Body of pancreas (tissue), 4 donors: ENCODE data around the gene OR7G1. TPM values are rescaled to one million over a fixed set of nuclear protein-coding genes. Genes with fewer than 3 reads are reported as not detected.

Experiments used
- ATAC-seq: fragments of 150-250 bp; one replicate; pipeline ENCODE4 v1.9.1; 2016
- DNase-seq, 4 donors: peaks; one replicate each; pipeline ENCODE4 v3.0.0-alpha.2; 2019
- H3K27ac ChIP-seq, 4 donors: fragments of 200-600 bp; sonication (generic); 1 replicate in 3 of 4; 2 replicates in 1 of 4; pipeline versions ENCODE4 v1.5.1 to v1.6.1; 2016 to 2019; ENCODE audit warnings: mild to moderate bottlenecking in 1 of 4, mixed read lengths in 1 of 4, moderate library complexity in 1 of 4
- H3K27me3 ChIP-seq, 2 donors: fragments of 200-600 bp; sonication (generic); one replicate each; pipeline ENCODE4 v1.6.0; 2016; ENCODE audit warnings: mild to moderate bottlenecking in 1 of 2
- H3K36me3 ChIP-seq, 2 donors: fragments of 200-600 bp; sonication (generic); replicated peaks in 1 of 2; 2 replicates each; pipeline ENCODE4 v1.5.1; 2016; ENCODE audit warnings: low read depth in 2 of 2; ENCODE audit not compliant: insufficient read depth in 1 of 2
- H3K4me1 ChIP-seq: fragments of 200-600 bp; sonication (generic); one replicate; pipeline ENCODE4 v1.6.0; 2016
- H3K4me3 ChIP-seq, 2 donors: fragments of 200-600 bp; sonication (generic); 1 replicate in 1 of 2; 2 replicates in 1 of 2; pipeline ENCODE4 v1.5.1; 2016 to 2019
- H3K9me3 ChIP-seq, 3 donors: fragments of 200-600 bp; sonication (generic); 1 replicate in 2 of 3; 2 replicates in 1 of 3; pipeline ENCODE4 v1.5.1; 2016
- CTCF ChIP-seq, 7 experiments: fragments of 450-650 bp in 4 of 7; fragments of 200-600 bp in 3 of 7; sonication (generic) in 3 of 7; IDR thresholded peaks; one replicate each; pipeline ENCODE4 v1.5.1; 2016 to 2019; ENCODE audit warnings: antibody characterized with exemption in 7 of 7
- POLR2A ChIP-seq, 3 donors: fragments of 450-650 bp; IDR thresholded peaks; one replicate each; pipeline ENCODE4 v1.6.1; 2016; ENCODE audit warnings: antibody characterized with exemption in 3 of 3, mild to moderate bottlenecking in 2 of 3
- WGBS, 2 donors: methylation state at CpG; one replicate each; pipeline ENCODE4 v1.1.5; 2017; 5-methylcytosine and 5-hydroxymethylcytosine counted together
- intact Hi-C: fragments of 100-400 bp; cut with DNase I; formaldehyde crosslinking; loops from one replicate; pipeline ENCODE4 v1.15.1; 2023
- total RNA-seq, 2 donors: library from RNA; depleted of rRNA; stranded (reverse); fragments of >200 nt; gene quantifications; one replicate each; pipeline ENCODE4 v1.1.0, GENCODE V29; 2016

OR7G1 gene
- total RNA-seq, 2 donors from 2014 or later = not detected

DNA sequence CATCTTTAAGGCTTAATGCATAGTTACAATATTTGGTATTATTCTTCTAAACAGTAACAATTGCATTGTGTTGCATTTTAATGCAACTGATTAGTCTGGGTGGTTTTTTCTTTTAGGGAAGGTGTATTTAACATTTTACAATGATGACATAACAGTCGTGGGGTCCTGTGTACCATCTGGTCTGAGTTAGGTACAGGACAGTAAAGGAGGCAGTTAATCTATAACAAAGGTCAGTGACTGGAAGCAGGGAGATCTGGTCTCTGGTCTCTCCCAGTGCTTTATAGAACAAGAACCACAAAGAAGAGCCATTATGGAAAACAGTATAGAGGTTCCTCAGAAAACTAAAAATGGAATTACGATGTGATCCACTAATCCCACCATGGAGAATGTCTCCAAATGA, 5.6 kb downstream of the OR7G1 start:
- no peak for DNase-seq
- Histone ChIP-seq H3K27ac (no peak overlapping the region), H3K4me1 (no peaks in the 10 kb centered on the region), H3K9me3 (no peaks in the 10 kb centered on the region), H3K27me3 (peaks cover 0 to 3% of the 10 kb centered on the region in 2 donors), H3K4me3 (no peak overlapping the region), H3K36me3 (no peaks in the 10 kb centered on the region)
- 24 to 29% methylated on average over 2 of the region's 2 CpGs for WGBS, 2 donors
- intact Hi-C loops = no loop called here
- ATAC-seq = no peak
- TF ChIP-seq CTCF (IDR thresholded peaks at IDR 0.05) (no peak), POLR2A (IDR thresholded peaks at IDR 0.05) (no peak)

DNA sequence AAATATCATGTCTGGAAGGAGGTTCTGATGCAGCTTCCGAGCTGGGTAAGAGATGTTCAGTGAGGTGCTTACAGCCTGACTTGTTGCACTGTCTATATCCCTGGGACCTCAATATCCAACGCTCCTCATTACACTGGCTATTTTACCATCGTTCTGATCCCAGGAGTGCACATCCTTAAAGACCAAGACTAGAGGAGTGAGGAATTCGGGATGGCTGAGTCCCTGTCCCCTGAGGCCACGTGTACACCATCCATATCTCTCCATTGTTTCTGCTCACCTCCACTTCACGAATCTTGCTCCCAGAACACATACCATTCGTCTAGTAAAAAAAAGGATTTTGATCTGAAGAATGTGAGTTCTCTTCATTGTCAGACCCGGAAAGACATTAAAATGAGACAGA, 8.2 kb downstream of the OR7G1 start, which contains the start of gene OR7G2:
Gene OR7G2, minus strand, starts transcription at position 101 of the 400 bp plus-strand sequence. CDS start 4,232 bp downstream, outside the sequence.
- no peaks in the 10 kb centered on the region for H3K9me3 ChIP-seq
- H3K27me3 ChIP-seq = peaks cover 0 to 3% of the 10 kb centered on the region in 2 donors
- H3K36me3 ChIP-seq = no peaks in the 10 kb centered on the region
- TF ChIP-seq POLR2A (IDR thresholded peaks at IDR 0.05) (no peak), CTCF (IDR thresholded peaks at IDR 0.05) (no peak)
- no peak within 1 kb of the TSS for H3K4me3 ChIP-seq
- no peak for DNase-seq
- no peak within 1 kb of the TSS for H3K27ac ChIP-seq
- no peaks in the 10 kb centered on the region for H3K4me1 ChIP-seq
- WGBS, 2 donors = 38 to 48% methylated on average over 8 of the region's 8 CpGs
- intact Hi-C loops = no loop called here
- no peak for ATAC-seq

DNA sequence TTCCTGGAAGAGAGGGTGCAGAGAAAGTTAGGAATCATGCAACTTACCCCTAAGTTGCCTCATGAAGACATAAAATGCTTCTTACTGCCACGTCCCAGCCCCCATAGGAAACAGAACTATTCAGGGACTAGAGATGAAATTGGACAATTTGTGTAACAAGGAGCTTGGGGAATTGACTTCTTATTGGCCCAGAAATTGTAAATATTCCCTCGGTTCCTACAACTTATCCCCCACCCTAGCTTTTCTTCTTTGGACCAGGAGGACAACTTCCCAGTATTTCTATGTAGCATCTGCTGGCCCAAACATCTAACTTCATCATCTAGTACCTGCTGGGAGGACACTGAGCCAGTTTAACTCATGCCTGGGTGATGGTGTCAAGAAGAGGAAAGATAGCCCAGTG, 28.8 kb downstream of the OR7G1 start, which contains the start of gene OR1M1:
Gene OR1M1, plus strand, starts transcription at position 301 of the 400 bp plus-strand sequence. CDS start 6,184 bp downstream, outside the sequence.
- DNase-seq (no peak), ATAC-seq (no peak)
- no peaks in the 10 kb centered on the region for H3K36me3 ChIP-seq
- WGBS, 2 donors = 25 to 26% methylated on average over 2 of the region's 2 CpGs
- intact Hi-C loops = no loop called here
- H3K9me3 ChIP-seq = no peaks in the 10 kb centered on the region
- no peaks in the 10 kb centered on the region for H3K27me3 ChIP-seq
- H3K4me1 ChIP-seq = no peaks in the 10 kb centered on the region
- no peak within 1 kb of the TSS for H3K27ac ChIP-seq
- H3K4me3 ChIP-seq = no peak within 1 kb of the TSS
- no peak for TF ChIP-seq CTCF (IDR thresholded peaks at IDR 0.05)
- no peak for TF ChIP-seq POLR2A (IDR thresholded peaks at IDR 0.05)

DNA sequence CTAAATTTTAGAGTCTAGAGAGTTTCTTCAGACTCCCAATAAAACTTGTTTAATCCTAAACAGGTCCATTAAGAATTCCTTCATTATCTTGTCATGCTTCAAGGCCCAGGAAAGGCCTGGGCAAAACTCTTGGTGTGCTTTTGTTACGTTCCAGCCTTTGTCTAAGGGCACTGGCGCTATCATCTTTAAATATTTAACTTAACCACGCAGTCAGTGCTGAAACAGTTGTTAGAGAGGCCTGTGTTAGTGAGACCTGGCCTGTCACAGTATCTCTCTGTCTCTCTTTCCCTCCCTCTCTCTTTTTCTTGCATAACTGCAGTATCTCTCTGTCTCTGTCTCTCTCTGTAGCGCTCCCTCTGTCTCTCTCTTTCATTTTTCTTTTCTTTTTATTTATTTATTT, 36.9 kb downstream of the OR7G1 start:
- Histone ChIP-seq H3K36me3 (no peaks in the 10 kb centered on the region), H3K27me3 (no peaks in the 10 kb centered on the region), H3K9me3 (no peaks in the 10 kb centered on the region), H3K4me3 (no peak overlapping the region), H3K27ac (no peak overlapping the region), H3K4me1 (peaks cover 6% of the 10 kb centered on the region)
- DNase-seq = no peak
- no peak for TF ChIP-seq CTCF (IDR thresholded peaks at IDR 0.05)
- no peak for ATAC-seq
- WGBS, 2 donors = 42 to 43% methylated on average over 4 of the region's 4 CpGs
- intact Hi-C loops = loop anchor here (5.0 kb wide), 1 partner anchor 421 kb away; no protein-coding TSS in a partner anchor

DNA sequence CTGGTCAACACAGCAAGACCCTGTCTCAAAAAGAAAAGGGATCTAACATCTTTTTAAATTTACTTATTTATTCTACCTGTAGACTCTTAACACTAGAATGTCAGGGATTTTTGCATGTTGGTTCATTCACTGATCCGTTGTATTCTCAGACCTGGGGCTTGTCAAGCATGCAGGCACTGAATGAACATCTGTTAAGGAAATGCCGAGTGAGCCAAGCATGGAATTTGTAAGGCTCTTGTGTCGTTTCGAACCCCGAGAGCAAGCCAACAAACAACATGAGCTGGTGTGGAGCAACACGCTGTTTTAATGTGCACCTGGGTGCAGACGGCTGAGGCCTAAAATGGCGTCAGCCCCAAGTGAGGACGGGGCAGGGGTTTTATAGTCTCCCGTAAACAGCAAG, 38.7 kb downstream of the OR7G1 start:
- WGBS, 2 donors = 79 to 82% methylated on average over 2 to 10 of the region's 10 CpGs
- Histone ChIP-seq H3K27me3 (no peaks in the 10 kb centered on the region), H3K27ac (no peak overlapping the region), H3K4me1 (peaks cover 6% of the 10 kb centered on the region), H3K9me3 (no peaks in the 10 kb centered on the region), H3K36me3 (no peaks in the 10 kb centered on the region), H3K4me3 (no peak overlapping the region)
- ATAC-seq (no peak), DNase-seq (no peak)
- intact Hi-C loops = loop anchor here (5.0 kb wide), 1 partner anchor 420 kb away; no protein-coding TSS in a partner anchor
- TF ChIP-seq POLR2A (IDR thresholded peaks at IDR 0.05) = no peak
- TF ChIP-seq CTCF (IDR thresholded peaks at IDR 0.05) = no peak
